HG03575 (cell line): ENCODE results near the gene MTG1.
"Not testable (repeated sequence)": the region's sequence is repeated elsewhere in the genome, so short reads cannot be mapped to it uniquely, and the experiment has no call there.

ENCODE experiments used
- ATAC-seq: cut with Tn5 transposase; IDR thresholded peaks from one replicate; pipeline ENCODE4 v1.9.1; 2021; ENCODE audit not compliant: unreplicated experiment, insufficient number of reproducible peaks, low FRiP score; ENCODE audit errors: extremely low read depth

Gene MTG1

DNA sequence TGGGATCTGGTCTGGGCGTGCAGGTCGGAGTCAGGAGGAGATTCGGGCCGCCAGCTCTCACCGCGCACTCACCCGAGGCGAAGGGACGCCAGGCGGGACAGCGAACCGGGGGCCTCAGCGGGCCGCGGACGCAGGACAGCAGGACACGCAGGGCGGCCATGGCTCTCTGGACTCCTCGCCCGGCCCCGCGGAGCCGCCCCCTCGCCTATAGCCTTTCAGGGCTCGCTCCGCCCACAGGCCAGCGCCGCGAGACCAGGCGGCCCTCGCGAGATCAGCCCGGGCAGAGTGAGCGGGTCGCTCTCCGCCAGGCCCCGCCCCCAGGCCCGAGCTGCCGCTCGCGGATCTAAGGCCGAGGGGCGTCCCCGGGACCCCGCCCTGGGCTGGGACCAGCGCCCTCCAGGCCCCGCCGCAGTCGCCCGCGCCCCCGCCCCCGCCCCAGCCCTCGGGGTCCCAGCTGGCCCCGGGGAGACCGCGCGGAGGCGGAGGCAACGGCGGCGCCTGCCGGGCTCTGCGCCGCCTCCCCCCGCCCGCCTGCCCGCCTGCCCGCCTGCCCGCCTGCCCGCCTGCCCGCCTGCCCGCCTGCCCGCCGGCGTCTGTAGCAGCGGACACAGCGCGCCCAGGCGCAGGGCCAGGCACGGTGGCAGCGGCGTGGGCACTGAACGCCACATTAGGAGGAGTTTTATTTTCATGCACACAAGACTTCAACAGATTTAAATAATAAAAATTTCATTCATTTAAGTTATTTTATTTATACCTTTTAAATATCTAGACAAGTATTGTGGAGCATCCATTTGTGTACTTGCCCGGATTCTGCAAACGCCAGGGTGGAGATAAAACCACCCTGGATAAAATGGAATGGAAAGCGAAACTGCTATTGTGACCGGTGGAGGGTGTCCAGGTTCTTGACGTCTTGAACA, 20.5 kb upstream of the MTG1 start, which contains the start of gene ECHS1:
Gene ECHS1 (minus strand): TSS at position 181 of the 917 bp plus-strand sequence. CDS start 21 bp downstream, at position 160.
- ATAC-seq: peak; percentile 58

DNA sequence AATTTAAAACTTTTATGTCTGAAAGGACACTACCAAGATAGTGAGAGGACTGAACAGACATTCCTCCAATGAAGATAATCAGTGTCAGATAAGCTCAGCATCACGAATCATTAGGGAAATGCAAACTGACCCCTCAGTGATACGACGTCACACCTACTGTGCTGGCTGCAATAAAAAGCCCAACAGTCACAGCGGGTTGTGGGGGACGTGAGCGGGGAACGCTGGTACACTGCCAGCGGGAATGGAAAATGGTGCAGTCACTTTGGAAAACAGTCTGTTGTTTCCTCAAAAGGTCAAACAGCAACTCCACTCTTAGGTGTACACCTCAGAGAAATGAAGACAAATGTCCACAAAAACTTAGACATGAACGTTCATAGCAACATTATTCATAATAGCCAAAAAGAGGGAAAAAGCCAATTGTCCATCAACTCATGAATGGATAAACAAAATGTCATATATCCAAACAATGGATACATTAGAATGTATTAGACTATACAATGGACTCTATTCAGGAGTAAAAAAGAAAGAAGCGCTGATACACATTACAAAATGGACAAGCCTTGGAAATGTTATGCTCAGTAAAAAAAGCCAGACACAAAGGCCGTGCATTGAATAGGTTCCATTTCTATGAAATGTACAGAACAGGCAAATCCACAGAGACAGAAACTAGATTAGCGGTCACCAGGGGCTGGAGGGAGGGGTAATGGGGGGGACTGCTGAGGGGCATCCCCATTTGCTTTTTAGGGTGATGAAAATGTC, 18.4 kb upstream of the MTG1 start:
- no peak for ATAC-seq

DNA sequence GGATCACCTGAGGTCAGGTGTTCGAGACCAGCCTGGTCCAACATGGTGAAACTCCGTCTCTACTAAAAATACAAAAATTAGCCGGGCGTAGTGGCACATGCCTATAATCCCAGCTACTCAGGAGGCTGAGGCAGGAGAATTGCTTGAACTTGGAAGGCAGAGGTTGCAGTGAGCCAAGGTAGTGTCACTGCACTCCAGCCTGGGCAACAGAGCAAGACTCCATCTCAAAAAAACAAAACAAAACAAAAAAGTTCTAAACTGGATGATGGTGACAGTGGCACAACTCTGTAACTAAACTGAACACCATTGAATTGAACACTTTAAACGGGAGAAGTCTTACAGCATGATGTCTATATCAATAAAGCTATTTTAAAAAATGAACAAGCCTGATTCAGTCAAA, 17.8 kb upstream of the MTG1 start:
- ATAC-seq: not testable (repeated sequence)

DNA sequence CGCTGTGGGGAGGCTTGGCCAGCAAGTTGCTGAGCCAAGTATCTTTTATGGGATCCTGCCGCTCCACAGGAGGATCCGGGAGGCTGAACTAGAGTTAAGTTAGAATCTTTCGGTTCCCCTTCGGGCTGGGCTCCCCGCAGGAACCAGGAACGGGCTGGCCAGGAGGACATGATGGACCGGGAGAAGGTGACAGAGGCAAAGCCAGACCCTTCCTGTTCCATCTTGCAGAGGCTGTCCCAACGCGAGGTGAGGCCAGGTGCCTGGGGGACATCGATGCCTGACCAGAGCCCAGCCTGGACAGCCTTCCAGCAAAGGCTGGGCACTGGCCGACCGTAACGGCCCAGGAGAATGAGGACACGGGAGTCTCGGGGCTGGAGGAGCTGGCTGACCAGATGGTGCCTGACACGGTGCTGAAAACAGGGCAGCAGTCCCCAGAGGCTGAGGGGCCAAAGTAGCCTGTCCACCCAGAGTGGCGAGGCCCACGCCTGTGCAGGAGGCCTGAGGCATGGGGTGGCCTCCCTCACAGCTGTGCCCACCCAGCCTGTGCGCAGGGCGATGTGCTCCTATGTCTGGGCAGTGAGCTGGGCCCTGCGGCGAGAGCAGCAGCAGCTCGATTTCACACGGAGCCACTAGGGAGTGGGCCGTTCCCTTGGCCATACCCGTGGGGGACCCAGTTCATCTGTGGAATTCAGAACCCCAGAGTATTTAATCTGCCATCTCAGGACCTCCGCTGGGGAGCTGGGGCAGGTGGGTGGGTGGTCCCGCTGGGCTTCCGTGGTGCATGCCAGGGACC, 16.7 kb upstream of the MTG1 start:
- ATAC-seq: no peak

DNA sequence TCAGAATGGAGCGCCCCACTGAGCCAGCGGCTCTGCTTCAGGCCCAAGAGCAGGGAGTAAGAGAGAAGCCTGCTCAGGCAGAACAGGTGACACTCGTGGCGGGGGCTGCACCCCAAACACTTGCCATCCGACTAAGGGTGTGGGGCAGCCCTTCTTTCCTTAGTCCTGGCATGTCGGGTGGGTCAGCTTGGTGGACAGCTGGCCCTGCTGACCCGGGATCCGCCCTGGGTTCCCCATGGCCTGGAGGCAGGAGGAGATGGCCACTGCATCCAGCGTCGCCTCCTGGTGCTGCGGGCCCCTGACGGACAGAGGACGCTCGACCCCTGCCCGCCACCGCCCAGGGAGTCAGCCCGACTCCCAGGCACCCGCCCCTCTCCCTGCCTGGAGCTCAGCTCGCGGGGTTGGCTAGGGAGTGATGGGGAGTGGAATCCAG, 16.1 kb upstream of the MTG1 start:
- ATAC-seq: no peak

DNA sequence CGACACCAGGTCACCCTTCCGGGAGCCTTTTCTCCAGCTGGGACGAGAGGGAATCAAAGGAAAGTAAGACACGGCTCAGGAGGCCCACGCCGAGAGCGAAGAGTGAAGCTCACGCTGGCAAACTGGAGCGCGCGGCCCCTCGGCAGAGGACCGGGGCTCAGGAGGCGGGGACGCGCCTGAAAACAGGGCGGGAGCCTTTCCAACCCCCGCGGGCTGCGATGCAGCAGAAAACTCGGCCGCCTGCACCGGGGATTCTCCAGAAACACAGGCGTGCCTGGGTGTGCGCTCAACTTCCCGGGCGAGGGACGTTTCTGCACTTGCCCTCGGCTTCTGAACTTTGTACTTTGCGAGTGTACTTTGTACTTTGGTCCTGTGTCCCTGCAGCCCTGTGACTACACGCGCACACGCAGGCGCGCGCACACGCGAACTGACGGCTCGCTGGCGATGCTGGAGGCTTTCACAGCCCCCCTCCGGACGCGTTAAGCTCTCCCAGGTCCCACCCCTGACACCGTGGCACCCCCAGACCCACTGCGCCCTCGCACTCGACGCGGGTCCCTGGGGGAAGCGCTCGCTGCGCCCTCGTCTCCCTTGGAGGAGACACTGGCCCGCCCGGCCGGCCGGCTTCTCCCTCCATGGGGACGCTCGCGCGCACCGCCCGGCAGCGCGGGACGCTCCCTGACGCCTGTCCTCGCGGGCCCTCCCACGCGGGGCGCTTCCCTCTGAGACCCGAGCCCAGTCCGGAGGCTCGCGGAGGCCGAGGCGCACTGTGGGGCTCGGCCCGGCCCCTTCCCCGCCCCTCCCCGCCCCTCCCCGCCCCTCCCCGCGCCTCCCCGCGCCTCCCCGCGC, 15.5 kb upstream of the MTG1 start:
- ATAC-seq: no peak

DNA sequence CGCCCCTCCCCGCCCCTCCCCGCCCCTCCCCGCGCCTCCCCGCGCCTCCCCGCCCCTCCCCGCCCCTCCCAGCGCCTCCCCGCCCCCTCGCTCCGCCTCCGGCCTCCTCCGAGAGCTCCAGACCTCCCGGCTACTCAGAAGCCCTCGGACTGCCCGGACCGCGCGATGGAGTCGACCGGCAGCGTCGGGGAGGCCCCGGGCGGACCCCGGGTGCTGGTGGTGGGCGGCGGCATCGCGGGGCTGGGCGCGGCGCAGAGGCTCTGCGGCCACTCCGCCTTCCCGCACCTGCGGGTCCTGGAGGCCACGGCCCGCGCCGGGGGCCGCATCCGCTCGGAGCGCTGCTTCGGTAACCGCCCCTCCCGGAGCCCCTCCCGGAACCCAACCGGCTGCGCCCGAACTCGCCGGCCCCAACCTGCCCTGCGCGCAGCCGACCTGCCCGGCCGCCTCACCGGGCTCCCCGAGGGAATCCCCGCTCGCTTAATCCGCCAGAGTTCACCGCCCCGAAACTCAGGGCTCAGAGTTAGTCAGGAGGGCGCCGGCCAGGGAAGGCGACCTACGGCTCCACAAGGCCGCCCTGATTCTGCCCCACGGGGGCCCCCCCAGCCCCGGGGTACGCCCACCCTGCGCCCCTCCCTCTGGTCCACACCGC, 14.7 kb upstream of the MTG1 start, which contains the start of gene PAOX:
Gene PAOX (plus strand): TSS at position 111 of the 649 bp plus-strand sequence. CDS start 55 bp downstream, at position 166.
- ATAC-seq: no peak

DNA sequence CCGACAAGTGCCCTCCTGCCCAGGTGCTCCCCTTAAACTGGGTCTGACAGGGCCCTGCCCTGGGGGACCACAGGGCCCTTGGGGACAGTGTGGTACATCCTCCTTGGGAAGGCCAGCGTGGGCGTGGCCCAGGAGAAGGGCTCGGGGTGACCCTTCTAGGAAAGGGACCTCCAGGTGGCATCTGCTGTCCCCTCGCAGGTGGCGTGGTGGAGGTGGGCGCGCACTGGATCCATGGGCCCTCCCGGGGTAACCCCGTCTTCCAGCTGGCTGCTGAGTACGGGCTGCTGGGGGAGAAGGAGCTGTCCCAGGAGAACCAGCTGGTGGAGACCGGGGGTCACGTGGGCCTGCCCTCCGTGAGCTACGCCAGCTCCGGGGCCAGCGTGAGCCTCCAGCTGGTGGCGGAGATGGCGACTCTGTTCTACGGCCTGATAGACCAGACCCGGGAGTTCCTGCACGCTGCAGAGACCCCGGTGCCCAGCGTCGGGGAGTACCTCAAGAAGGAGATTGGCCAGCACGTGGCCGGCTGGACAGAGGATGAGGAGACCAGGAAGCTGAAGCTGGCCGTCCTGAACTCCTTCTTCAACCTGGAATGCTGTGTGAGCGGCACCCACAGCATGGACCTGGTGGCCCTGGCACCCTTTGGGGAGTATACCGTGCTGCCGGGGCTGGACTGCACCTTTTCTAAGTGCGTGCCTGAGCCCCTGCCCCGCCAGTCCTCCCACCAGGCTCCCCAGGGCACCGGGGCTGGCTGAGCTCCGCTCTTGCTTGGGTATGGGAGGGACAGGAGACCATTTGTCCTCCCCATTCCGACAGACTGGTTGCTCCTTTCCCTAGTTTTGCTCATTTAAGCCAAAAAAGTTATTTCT, 13.9 kb upstream of the MTG1 start:
- ATAC-seq: no peak

DNA sequence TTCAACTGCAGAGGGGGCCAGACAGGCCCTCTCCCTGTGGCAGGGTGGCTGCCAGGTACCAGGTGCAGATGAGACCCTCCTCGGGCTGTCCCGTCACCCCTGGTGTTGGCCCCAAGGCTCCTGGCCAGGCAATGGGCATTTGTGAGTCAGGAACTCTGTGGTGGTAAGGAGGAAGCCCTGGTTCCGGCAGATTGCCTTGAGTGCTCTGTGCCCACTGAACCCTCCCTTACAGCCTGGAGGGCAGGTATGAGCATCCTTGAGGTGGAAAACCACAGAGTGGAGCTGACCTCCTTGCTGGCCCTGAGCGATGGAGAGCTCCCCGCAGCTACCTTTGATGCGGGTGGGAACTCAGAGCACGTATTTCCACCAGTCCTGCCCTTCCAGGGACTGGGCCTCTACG, 12.9 kb upstream of the MTG1 start:
- no peak for ATAC-seq

DNA sequence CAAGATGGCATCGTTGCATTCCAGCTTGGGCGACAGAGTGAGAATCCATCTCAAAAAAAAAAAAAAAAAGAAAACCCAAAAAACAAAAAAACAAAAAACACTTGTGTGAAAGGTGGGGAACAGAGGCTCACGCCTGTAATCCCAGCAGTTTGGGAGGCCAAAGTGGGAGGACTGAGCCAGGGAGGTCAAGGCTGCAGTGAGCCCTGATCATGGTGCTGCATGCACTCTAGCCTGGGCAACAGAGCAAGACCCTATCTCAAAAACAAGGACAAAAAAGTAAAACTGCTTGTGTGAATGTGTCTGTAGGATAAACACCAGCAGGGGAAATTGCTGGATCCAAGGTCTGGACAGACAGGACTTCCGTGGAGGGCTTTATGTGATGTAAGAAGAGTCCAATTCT, 10.4 kb upstream of the MTG1 start:
- ATAC-seq: no peak

DNA sequence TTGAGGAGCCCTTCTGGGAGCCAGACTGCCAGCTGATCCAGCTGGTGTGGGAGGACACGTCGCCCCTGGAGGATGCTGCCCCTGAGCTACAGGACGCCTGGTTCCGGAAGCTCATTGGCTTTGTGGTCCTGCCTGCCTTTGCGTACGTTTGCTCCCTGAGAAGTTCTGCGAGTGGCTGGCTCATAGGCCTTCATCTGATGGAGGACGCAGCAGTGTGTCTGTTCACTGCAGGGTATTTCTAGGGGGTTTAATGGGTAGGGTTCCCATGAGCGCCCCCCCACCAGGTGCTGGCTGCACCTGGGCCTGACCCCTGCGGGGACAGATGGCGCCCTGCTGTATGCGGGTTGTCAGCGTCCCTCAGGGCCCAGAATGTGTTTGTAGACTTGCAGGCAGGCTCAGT, 9.9 kb upstream of the MTG1 start:
- no peak for ATAC-seq

DNA sequence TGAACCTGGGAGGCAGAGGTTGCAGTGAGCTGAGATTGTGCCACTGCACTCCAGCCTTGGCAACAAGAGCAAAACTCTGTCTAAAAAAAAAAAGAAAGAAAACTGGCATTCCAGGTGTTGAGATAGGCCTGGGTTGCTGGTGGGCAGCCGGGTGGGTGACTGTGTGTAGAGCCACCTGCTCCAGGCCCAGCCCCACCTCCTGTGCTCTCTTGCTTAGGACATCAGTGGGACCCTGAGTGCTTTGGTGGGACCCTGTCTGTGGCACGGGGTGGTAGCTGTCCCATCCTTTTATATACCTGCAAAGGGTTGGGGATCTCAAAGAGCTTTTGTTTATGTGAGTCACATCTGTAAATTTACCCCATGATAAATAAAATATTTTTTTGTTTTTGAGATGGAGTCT, 8.7 kb upstream of the MTG1 start:
- ATAC-seq: no peak

DNA sequence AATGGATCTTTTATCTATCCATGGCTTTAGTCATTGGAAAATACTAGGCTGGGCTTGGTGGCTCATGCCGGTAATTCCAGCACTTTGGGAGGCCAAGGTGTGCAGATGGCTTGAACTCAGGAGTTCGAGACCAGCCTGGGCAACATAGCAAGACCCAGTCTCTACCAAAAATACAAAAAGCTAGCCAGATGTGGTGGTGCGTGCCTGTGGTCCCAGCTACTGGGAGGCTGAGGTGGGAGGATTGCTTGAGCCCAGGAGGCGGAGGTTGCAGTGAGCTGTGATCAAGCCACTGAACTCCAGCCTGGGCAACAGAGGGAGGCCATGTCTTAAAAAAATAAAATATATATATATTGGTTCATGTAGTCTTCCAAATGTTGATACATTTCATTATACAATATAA, 7.0 kb upstream of the MTG1 start:
- not testable (repeated sequence) for ATAC-seq

DNA sequence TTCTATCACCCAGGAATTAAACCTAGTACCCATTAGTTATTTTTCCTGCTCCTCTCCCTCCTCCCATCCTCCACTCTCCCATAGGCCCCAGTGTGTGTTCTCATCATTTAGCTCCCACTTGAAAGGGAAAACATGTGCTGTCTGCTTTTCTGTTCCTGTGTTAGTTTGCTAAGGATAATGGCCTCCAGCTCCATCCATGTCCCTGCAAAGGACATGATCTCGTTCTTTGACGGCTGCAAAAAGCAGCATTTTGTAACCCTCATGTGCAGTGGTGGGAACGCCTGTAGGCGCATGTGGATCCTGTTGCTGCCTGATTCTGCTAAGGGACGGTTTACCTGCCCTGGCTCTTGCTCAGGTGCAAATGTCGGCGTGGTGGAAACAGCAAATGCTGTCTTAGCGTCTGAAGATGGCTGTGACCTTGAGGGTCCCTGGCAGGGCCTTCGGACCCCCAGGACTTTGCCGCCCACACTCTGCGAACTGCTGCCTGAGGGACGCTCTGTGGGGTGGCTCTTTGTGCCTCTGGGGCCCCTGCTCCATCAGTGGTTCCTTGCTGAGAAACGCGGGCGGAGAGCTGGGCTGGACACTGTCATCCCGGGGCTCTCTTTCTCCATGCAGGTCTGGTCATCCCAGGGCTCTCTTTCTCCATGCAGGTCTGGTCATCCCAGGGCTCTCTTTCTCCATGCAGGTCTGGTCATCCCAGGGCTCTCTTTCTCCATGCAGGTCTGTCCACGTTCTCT, 5.6 kb upstream of the MTG1 start:
- no peak for ATAC-seq

DNA sequence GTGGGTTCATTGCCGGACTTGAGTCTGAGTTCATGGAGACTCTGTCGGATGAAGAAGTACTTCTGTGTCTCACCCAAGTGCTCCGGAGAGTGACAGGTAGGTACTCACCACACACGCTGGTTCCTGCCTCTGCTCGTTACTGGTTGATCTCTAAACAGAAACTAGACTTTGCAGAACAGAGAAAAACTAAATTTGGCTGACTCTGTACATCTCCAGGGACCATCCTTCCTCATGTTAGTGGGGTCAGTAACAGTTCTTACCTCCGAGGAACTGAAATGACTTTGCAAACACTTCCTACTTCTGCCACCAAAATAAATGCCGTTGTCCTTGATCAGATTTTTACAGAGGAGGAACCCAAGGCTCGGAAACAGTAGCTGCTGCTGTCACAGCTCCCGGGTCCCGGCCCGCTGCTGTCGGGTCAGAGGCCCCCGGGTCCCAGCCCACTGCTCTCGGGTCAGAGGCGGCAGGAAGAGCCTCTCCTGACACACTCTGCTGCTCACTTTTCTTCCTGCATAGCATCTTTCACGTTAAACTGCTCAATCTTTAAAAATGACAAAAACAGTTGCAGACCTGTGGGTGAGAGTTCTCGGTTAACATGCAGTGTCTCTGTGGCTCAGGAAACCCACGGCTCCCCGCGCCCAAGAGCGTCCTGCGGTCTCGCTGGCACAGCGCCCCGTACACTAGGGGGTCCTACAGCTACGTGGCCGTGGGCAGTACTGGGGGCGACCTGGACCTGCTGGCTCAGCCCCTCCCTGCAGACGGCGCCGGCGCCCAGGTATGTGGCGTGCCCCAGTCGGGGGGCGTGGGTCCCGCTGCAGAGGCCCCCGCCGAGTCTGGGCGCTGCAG, 4.8 kb upstream of the MTG1 start:
- ATAC-seq: peak; percentile 71
